Measurements from ENCODE around the gene MAP7D3. TPM values are rescaled to one million over a fixed set of nuclear protein-coding genes. Genes with fewer than 3 reads are reported as not detected.
A peak's percentile ranks its signal among the peaks of the same experiment; 100 is the strongest.

Gene MAP7D3
- total and polyA plus RNA-seq, 9 of the 15 experiments (the other 6 are each of a cell fraction or from before 2014, with no cell fraction given): 9.4 to 27.7 (median 14.0) TPM

- TF ChIP-seq, protein P1, sequence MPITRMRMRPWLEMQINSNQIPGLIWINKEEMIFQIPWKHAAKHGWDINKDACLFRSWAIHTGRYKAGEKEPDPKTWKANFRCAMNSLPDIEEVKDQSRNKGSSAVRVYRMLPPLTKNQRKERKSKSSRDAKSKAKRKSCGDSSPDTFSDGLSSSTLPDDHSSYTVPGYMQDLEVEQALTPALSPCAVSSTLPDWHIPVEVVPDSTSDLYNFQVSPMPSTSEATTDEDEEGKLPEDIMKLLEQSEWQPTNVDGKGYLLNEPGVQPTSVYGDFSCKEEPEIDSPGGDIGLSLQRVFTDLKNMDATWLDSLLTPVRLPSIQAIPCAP (CRISPR knock-in tag; IDR thresholded peaks at IDR 0.05; ENCODE audit: borderline replicate concordance): no peak
- TF ChIP-seq KDM5B (IDR thresholded peaks at IDR 0.05; ENCODE audit: insufficient replicate concordance, low read depth, low read length): peak; percentile 23
- TF ChIP-seq, protein P2, sequence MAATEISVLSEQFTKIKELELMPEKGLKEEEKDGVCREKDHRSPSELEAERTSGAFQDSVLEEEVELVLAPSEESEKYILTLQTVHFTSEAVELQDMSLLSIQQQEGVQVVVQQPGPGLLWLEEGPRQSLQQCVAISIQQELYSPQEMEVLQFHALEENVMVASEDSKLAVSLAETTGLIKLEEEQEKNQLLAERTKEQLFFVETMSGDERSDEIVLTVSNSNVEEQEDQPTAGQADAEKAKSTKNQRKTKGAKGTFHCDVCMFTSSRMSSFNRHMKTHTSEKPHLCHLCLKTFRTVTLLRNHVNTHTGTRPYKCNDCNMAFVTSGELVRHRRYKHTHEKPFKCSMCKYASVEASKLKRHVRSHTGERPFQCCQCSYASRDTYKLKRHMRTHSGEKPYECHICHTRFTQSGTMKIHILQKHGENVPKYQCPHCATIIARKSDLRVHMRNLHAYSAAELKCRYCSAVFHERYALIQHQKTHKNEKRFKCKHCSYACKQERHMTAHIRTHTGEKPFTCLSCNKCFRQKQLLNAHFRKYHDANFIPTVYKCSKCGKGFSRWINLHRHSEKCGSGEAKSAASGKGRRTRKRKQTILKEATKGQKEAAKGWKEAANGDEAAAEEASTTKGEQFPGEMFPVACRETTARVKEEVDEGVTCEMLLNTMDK (IDR thresholded peaks at IDR 0.05; ENCODE audit: borderline replicate concordance, insufficient read depth, low read depth, low read length, poor library complexity, severe bottlenecking): no peak
- no peak for TF ChIP-seq MED1 (CRISPR knock-in tag; IDR thresholded peaks at IDR 0.05; ENCODE audit: borderline replicate concordance)
- no peak for TF ChIP-seq PCBP1 (IDR thresholded peaks at IDR 0.05; ENCODE audit: low read depth, low read length, poor library complexity, severe bottlenecking)
- no peak for TF ChIP-seq ZC3H8 (IDR thresholded peaks at IDR 0.05)
- TF ChIP-seq YY1 (IDR thresholded peaks at IDR 0.05; ENCODE audit: borderline replicate concordance in 1 of 3, control insufficient read depth in 1 of 3, extremely low read depth in 1 of 3, insufficient read depth in 3 of 3, insufficient read length in 1 of 3, insufficient replicate concordance in 2 of 3, low read depth in 1 of 3, low read length in 2 of 3): peak in 1 of 3 experiments; percentile 16
- no peak for TF ChIP-seq JUN (IDR thresholded peaks at IDR 0.05; ENCODE audit: borderline replicate concordance, low read depth, low read length)
- TF ChIP-seq JUN (CRISPR knock-in tag; IDR thresholded peaks at IDR 0.05; ENCODE audit: borderline replicate concordance): no peak
- TF ChIP-seq ZBTB12 (CRISPR knock-in tag; IDR thresholded peaks at IDR 0.05): no peak
- TF ChIP-seq CBFB (CRISPR knock-in tag; IDR thresholded peaks at IDR 0.05): no peak
- no peak for TF ChIP-seq CREBBP (IDR thresholded peaks at IDR 0.05; ENCODE audit: low read depth, low read length)
- TF ChIP-seq TRIM25 (IDR thresholded peaks at IDR 0.05; ENCODE audit: borderline replicate concordance): no peak
- TF ChIP-seq NFXL1 (CRISPR knock-in tag; IDR thresholded peaks at IDR 0.05): no peak
- TF ChIP-seq CBX3 (IDR thresholded peaks at IDR 0.05; ENCODE audit: borderline replicate concordance in 1 of 2, low read length in 2 of 2): no peak
- TF ChIP-seq CBX8 (IDR thresholded peaks at IDR 0.05; ENCODE audit: borderline replicate concordance, extremely low read depth, low read depth, low read length, poor library complexity, severe bottlenecking): peak; percentile 69
- no peak for TF ChIP-seq ELF1 (tag; IDR thresholded peaks at IDR 0.05)
- no peak for TF ChIP-seq TCFL5 (CRISPR knock-in tag; conservative IDR thresholded peaks at IDR 0.05)
Measured at GRCh38 chrX:136250191-136251040, 784 bp downstream of the MAP7D3 start (continued).
